HFFc6 (cell line): ENCODE data around the gene DDX41. TPM values are rescaled to one million over a fixed set of nuclear protein-coding genes. Genes with fewer than 3 reads are reported as not detected.

ENCODE experiments used
- DNase-seq: peaks from one replicate; pipeline ENCODE4 v3.0.0-alpha.2; 2018
- H3K27ac Mint-ChIP-seq: 2 replicates; pipeline ENCODE4 v1.8.0; 2020; ENCODE audit warnings: mild to moderate bottlenecking, mixed read lengths
- H3K27me3 Mint-ChIP-seq: 2 replicates; pipeline ENCODE4 v1.8.0; 2021; ENCODE audit warnings: mild to moderate bottlenecking, moderate library complexity, mixed read lengths; ENCODE audit not compliant: insufficient read depth
- H3K36me3 Mint-ChIP-seq: 2 replicates; pipeline ENCODE4 v1.8.0; 2021; ENCODE audit warnings: low read depth, mixed read lengths
- H3K4me1 Mint-ChIP-seq: 2 replicates; pipeline ENCODE4 v1.8.0; 2020; ENCODE audit warnings: low read depth, mixed read lengths
- H3K4me3 Mint-ChIP-seq: 2 replicates; pipeline ENCODE4 v1.8.0; 2020; ENCODE audit warnings: mild to moderate bottlenecking, moderate library complexity, mixed read lengths
- H3K9me3 Mint-ChIP-seq: 2 replicates; pipeline ENCODE4 v1.8.0; 2020; ENCODE audit warnings: mild to moderate bottlenecking, mixed read lengths
- CTCF ChIP-seq: fragments of 200-600 bp; sonication (generic); IDR thresholded peaks from 2 replicates; pipeline ENCODE4 v1.5.0; 2021; ENCODE audit warnings: antibody characterized with exemption, mild to moderate bottlenecking
- total RNA-seq, 6 experiments: library from RNA; stranded (reverse); fragmentation: NEBNext Ultra II Directional; extraction: Animal tissue kit (Norgen Biotek cat#: 25700); gene quantifications; 2 replicates in 1 of 6; 3 replicates in 5 of 6; pipeline ENCODE4 v1.2.3, GENCODE V29; 2021

Gene DDX41
- total RNA-seq, 6 experiments from 2014 or later, result 83.8 to 105 (median 98.5) TPM

DNA sequence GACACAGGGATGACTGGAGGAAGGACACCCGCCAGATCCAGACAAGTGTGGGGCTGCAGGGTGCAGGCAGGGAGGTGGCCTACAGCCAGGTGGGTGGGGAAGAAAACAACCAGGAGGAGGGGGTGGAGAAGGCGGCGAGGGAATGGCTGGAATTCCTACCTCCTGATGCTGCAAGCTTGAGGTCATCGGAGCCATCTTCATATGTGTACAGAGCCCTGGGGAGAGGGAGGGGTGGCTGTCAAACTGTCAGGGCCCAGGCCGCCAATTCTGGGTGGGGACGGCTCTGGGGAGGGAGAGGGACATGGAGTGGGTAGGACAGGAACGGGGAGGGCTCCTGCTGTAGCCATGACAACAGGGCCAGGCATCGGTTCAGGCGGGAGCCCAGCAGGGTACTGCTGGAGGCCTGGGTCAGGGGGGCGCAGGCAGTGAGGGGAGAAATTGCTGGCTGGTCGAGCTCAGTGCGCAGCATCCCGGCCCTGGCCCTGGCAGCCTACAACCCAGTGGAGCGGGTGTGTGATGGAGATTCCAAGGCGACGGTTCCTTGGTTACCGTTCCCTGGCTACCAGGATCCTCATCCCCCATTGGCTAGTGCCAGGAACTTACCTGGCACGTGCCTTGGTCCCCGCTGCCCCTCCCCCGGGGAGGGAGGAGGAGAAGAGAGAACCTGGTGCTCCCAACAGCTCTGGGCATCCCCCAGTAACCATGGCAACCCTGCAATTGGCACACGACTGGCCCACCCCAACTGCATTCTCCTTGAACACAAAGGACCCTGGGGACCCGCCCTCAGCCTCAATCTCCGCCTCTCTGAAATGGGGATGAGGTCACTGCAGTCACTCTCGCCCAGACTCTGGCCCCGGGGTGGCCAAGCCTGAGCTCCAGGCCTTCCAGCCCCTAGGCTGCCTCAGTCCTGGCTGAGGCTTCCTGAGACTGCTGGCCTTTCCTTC is 47.8 kb downstream of the DDX41 start:
- TF ChIP-seq CTCF, result no peak
- Mint-ChIP-seq H3K9me3 (no peaks in the 10 kb centered on the region), H3K36me3 (peaks cover 28% of the 10 kb centered on the region), H3K4me3 (peak overlapping the region; percentile 92), H3K4me1 (peaks cover 45% of the 10 kb centered on the region), H3K27ac (peak overlapping the region; percentile 97), H3K27me3 (peaks cover 11% of the 10 kb centered on the region)
- peak; percentile 75 for DNase-seq

GRCh38 chr5:177468329-177468684 is 48.5 kb downstream of the DDX41 start:
- Mint-ChIP-seq H3K9me3 (no peaks in the 10 kb centered on the region), H3K4me3 (peak overlapping the region; percentile 92), H3K27ac (peak overlapping the region; percentile 97), H3K27me3 (peaks cover 10% of the 10 kb centered on the region), H3K4me1 (peaks cover 42% of the 10 kb centered on the region), H3K36me3 (peaks cover 33% of the 10 kb centered on the region)
- no peak for TF ChIP-seq CTCF
- no peak for DNase-seq

DNA sequence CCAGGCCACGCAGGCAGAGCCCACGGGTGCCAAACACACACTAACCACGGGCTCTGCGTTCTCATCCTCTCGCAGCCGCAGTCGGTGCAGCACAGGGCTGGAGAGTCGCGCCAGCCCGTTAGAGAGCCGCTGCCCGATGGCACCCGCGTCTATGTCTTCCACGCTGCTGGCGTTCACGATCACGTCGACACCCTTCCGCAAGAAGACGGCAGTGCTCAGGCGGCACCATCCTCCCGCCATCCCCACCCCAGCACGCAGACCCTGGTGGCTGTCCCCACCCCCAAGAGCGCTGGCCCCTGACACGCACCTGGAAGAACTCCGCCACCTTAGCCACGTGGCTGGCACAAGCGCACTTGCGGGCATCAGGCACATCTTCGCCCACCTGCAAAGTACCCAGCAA is 49.3 kb downstream of the DDX41 start:
- Mint-ChIP-seq H3K27ac (no peak overlapping the region), H3K9me3 (no peaks in the 10 kb centered on the region), H3K36me3 (peaks cover 35% of the 10 kb centered on the region), H3K4me1 (peaks cover 42% of the 10 kb centered on the region), H3K27me3 (peaks cover 10% of the 10 kb centered on the region), H3K4me3 (no peak overlapping the region)
- no peak for DNase-seq
- TF ChIP-seq CTCF, result no peak

GRCh38 chr5:177466861-177467260 is 49.9 kb downstream of the DDX41 start:
- no peaks in the 10 kb centered on the region for H3K9me3 Mint-ChIP-seq
- H3K27ac Mint-ChIP-seq, result peak overlapping the region; percentile 45; the same call in 1 of the 2 replicates
- peaks cover 35% of the 10 kb centered on the region for H3K36me3 Mint-ChIP-seq
- peaks cover 38% of the 10 kb centered on the region for H3K4me1 Mint-ChIP-seq
- H3K27me3 Mint-ChIP-seq, result peaks cover 7% of the 10 kb centered on the region
- no peak overlapping the region for H3K4me3 Mint-ChIP-seq
- no peak for TF ChIP-seq CTCF
- no peak for DNase-seq

DNA sequence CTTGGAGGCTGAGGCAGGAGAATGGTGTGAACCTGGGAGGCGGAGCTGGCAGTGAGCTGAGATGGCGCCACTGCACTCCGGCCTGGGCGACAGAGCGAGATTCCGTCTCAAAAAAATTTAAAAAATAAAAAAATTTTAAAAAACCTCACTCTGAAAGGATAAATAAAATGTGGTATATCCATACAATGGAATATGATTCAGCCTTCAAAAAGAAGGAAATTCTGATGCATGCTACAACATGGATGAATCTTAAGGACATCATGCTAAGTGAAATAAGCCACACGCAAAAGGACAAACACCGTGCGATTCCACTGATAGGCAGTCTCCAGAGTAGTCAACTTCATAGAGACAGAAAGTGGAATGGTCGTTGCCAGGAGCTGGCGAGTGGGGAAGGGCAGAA is 51.7 kb downstream of the DDX41 start:
- TF ChIP-seq CTCF, result no peak
- no peak overlapping the region for H3K27ac Mint-ChIP-seq
- peaks cover 20% of the 10 kb centered on the region for H3K4me1 Mint-ChIP-seq
- H3K9me3 Mint-ChIP-seq, result no peaks in the 10 kb centered on the region
- peaks cover 36% of the 10 kb centered on the region for H3K36me3 Mint-ChIP-seq
- peaks cover 5% of the 10 kb centered on the region; the same call in 1 of the 2 replicates for H3K27me3 Mint-ChIP-seq
- H3K4me3 Mint-ChIP-seq, result no peak overlapping the region
- DNase-seq, result no peak
